Measurements from ENCODE around the gene TRPC6.
"Not testable (repeated sequence)": the region's sequence is repeated elsewhere in the genome, so short reads cannot be mapped to it uniquely, and the experiment has no call there.

The TRPC6 gene

DNA sequence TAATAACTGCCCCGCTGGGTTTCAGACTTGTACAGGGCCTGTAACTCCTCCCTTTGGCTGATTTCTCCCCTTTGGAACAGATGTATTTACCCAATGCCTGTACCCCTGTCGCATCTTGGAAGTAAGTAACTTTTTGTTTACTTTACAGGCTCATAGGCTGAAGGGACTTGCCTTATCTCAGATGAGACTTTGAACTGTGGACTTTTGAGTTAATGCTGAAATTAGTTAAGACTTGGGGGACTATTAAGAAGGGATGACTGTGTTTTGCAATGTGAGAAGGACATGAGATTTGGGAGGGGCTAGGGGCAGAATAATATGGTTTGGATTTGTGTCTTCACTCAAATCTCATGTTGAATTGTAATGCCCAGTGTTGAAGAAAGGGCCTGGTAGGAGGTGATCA, 62.0 kb downstream of the TRPC6 start:
- DNase-seq (ENCODE audit: low read depth), result no peak

DNA sequence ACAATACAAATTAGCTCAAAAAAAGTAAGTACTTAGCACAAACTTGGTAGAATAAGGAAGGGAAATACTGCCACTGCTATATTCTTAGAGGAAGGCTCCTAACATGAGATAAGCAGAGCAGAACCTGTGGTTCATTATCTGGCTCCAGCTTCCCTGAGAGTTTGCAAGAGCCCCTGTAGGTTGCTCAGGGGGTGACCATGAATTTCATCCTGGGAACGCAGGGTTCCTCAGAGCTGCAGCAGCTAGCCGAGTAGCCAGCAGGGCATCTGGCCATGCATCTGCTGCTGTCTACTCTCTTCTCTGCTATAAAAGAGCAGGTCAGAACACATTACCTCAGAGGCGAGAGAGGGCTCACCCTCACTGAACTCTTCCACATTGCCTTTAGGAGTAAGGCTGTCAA, 67.3 kb downstream of the TRPC6 start:
- no peak for DNase-seq (ENCODE audit: low read depth)

DNA sequence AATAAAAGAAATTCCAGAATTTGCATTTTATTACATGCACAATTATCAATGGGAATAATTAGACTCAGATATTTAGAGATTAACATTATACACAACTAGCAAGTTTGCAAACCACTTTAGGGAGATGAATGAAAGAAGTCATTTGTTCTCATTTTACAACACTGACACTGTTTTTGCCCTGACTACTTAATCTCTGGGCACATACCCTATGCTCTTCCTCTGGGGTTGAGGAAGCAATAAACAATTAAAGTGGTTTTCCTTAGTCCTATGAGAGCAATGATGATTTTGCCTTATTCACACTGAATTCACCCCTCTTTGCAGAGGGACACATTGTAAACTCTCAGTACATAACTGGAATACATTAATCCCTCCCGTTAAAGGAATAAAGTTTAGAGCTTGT, 72.7 kb downstream of the TRPC6 start:
- no peak for DNase-seq (ENCODE audit: low read depth)

DNA sequence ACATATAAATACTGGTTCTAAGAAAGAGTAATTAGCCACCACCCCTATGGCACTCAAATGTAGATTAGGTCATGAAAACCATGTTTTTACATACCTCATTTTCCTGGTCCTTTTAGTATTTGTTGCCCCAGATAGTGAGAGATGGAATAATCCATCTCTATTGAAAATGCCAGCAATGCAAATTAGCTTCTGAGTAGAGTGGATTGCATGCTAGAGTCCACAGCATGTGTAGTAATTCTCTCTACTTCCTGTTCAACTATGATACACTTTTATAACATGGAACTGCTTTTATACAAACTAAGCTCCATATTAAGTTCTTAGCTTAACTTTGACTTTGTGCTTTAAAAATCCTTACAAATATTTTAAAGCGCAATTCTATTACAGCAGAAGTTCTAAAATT, 73.2 kb downstream of the TRPC6 start:
- no peak for DNase-seq (ENCODE audit: low read depth)

DNA sequence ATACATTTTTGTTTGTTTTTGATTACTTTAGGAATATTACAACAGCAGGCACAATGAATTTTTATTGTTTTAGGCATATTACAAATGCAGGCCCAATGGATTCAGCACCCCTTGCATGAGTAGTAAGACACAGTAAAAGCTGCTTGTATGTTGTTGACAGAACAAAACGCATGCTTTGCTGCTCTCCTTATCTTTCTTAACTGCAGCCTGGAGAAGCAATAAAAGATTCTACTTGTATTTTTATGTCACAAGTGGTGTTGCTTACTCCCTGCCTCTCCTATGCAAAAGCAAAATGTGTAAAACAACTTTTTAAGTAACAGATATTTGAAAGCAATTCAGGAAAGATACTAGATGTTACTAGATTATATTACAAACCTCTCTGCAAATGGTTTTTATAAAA, 73.9 kb downstream of the TRPC6 start:
- DNase-seq (ENCODE audit: low read depth), result no peak

DNA sequence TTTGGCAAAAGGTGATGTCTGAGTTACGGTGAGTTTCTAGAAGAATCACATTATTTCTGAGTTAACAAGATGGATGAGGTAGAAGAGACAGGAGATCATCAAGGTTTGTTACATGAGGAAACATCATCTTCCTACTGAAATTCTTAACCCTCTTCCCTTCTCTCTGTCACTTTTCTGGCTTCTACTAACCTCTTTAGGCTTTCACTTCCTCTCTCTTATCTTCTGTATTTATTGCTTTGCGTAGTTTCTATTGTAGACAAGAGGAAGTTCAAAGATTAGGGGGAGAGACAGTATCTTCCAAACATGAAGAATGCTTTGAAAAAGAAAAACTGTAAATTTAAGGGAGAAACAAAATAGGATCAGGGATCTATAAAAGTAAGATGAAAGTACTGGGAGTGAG, 75.4 kb downstream of the TRPC6 start:
- no peak for DNase-seq (ENCODE audit: low read depth)

DNA sequence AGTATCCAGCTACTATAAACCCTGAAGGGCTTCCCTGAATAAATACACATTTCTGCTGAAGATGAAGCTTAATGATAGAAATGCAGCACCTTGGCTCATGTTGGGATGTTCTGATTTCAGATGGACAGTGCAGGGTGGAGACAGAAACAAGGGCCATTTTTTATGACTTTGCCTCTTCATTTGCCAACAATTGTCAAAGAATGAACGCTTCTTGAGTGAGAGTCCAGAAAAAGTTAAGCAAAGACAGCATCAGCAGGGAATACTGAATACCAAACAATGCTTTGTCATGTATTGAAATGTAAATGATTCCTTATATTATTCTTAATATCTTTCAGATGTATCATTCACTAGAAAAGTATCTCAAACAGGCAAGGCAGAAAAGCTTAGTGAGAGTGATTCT, 84.9 kb downstream of the TRPC6 start:
- DNase-seq (ENCODE audit: low read depth), result no peak

DNA sequence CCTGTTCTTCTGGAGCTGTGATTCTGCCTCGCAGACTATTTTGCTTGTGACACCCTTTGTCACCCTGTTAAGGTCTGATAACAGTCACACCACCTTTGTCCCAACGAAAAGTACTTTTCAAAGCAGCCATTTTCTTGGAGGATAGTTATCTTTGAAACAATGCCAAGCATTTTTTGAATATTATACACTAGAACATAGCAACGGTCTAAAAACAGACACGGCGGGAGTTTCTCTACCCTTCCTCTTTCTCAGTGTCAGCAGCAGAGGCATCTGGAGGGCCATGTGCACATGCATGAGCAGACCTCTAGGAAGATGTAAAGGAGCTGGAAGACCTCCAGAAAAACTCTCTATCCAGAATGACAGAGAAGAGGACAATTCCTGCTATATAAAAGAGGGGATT, 86.5 kb downstream of the TRPC6 start:
- DNase-seq (ENCODE audit: low read depth), result no peak

DNA sequence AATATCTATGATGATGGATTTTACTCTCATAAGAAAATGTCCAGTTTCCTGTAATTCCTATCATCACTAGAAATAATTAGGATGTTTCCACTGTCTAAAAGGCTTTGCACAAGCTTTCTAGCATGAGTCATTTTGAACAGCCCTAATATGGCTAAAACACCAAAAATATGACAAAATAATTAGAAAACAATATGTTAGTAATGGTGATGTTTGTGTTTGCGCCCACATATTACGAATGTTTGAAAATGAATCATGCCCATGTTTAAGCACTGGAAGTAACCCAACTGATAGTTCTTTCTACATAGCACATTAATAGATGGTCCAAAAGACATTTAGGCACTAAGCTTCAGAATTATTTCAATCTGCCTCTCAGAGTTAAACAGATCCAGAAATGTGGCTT, 96.0 kb downstream of the TRPC6 start:
- DNase-seq (ENCODE audit: low read depth), result no peak

DNA sequence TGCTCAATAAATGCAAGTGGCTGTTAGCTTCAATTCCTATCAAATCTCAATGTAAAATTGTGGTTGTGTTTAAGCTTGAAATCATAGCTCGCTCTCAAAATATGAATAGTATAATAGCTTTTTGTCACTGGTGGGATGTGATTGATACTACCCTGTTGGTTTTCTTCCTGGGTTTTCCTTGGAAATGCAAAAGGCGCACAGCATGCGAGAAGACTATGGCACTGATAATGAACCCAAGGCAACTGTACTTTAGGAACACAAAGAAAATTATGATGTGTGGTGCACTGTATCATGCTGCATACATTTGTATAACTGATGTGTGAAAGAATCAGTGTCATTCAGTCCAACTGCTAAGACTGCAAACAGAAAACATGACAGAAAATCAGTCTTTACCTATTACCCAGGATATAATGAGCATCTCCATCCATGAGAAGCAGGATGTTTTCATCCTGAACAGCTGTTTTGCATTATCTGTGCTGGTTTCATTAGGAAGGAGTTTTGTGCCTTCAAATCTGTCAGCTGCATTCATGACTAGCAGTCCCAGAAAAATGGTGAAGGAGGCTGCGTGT, 101.2 kb downstream of the TRPC6 start:
- DNase-seq (ENCODE audit: low read depth), result no peak

DNA sequence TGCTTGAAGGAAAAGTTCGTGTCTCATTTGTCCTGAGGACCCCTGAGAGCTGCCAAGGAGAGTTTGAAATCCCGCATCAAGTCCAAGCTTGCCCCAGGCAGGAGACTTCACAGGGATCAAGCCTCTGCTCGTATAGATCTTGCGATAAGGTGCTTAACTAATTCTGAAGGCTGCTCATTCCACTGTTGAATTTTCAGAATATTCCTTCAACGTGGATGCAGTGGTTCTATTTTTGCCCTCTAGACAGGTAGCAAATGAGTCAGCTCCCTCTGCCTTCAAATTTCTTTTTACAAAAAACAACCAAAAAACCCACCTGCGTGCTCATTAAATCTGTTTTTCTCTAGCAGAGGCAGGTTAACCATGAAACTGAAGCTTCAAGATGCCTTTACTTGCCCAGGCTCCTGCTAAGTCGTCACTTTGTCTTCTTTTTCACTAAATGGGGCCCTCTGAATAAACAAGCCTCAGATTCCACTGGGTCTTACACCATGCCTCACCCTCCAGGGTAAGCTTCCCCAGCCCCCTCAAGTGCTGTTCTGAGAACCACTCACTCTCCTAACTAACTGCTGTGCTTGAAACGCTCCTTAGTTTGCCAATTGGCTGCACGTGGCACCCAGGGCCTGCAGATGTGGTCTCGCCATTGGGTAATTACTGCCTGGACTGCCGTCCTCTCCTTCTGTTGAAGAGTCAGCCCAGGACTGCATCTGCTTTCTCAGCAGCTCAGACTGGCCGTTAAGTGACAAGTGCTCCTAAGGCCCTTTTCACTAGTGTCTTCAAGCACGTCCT, 105.0 kb downstream of the TRPC6 start:
- no peak for DNase-seq (ENCODE audit: low read depth)

DNA sequence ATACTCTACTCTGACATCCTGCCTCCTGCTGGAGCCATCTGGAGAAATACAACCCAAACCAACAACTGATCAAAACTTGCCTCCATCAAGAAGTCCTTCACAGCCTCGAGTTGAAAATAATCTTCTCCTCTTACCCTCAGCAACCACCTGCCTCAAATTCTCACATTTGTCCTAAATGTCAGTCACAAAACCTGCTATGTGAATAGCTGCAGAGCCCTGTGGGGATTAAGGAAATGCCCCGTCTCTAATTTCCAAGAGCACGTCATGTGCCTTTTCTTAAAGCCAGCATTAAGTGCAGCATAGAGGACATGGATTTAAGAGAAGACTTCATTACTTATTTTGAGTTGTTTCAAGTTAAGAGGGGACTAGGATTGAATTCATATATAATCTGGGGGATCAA, 105.9 kb downstream of the TRPC6 start:
- DNase-seq (ENCODE audit: low read depth), result no peak

DNA sequence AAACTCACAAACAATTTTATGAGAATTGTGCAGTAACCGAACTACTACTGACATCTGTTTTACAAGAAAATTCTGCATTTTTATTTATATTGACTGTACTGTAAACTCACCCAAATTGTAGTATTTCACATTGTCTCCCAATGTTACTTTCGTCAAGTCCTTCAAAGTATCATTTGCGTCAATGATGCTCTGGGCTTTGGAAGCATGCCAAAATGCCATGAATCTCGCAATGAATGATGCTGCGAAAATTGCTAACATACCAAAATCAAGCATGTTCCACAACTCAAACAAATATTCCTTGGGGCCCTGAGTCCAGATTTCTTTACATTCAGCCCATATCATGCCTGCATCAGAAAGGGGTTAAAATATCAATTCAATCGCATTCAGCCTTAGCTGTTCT, 107.6 kb downstream of the TRPC6 start:
- no peak for DNase-seq (ENCODE audit: low read depth)

DNA sequence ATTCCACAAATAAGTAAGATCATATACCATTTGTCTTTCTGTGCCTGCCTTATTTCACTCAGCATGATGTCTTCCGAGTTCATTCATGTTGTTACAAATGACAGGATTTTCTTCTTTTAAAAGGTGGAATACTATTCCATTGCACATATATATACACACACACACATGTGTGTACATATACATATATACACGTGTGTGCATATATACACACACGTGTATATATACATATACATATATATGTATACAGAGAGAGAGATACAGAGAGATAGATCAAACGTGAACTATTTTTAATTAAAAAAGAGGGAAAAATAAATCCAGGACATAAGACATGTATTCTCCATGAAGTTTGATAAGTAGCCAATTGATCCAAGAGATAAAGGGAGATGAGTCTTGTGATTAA, 108.1 kb downstream of the TRPC6 start:
- no peak for DNase-seq (ENCODE audit: low read depth)

DNA sequence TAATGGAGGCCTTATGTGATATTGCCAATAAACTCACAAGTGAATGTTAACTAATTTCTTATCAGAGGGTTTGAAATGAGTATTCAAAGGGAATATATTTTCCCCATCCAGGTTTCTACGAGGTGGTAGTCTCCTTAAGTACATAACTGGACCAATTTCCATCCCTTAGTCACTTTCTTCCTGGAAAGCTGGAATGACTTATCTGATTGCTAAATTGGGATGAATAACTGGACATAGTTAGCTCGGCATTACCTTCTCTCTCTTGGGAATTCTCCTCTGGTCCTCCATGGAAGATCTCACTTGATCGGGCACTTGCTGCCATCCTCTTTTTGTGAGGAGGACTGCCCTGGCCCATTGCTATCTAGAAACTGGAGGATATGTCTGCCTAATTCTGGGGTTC, 109.1 kb downstream of the TRPC6 start:
- no peak for DNase-seq (ENCODE audit: low read depth)

DNA sequence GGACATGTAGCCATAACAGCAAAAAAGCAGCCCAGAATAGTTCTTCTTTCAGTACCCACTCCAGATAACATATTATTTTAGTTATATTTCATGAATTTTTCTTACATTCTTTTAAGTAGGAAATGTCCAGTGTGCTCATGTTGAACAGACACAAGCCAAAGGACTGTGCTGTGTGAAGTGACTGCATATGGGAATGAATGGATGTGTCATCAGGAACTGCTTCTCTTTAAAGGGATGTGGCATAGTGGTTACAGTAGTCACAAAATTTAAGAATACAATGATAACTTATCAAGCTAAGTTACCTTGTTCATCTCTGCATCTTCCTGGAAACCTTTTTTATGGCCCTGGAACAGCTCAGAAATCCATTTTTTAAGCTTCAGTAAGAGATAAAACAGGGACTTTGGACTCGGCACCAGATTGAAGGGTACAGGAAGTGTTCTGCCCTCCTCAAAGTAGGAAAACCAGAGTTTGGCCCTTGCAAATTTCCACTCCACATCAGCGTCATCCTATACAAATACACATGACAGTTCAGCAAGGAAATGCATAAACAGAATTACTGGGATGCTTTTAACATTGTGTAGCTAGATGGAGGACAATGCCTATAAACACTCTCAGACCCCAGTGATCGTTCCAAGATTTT, 112.8 kb downstream of the TRPC6 start:
- DNase-seq (ENCODE audit: low read depth), result no peak

DNA sequence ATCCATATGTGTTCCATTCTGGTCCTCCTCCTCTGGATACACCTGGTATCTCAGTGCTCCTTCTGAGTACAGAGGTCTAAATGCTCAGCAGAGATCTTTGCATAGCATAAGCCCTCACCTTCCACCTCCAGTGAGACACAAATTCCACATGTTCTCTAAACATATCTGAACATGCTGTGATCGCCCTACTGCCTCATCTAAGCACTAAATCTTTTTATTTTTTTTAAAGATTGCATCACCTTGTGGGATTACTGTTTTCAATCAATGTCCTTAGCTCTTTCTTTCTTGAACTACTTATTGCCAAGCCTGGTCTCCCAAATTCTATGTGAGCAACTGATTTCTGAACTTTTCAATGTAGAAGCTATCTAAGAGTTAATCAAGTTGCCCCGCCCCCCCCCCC, 113.4 kb downstream of the TRPC6 start:
- DNase-seq (ENCODE audit: low read depth), result no peak

DNA sequence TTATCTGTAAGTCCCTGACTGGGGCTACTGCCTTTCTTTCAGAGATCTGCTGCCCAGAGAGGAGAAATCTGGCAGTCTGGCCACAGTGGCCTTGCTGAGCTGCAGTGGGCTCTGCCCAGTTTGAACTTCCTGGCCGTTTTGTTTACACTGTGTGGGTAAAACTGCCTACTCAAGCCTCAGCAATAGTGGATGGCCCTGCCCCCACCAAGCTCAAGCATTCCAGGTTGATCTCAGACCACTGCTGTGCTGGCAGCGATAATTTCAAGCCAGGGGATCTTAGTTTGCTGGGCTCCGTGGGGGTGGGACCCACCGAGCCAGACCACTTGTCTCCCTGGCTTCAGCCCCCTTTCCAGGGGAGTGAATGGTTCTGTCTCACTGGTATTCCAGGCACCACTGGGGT, 117.5 kb downstream of the TRPC6 start:
- no peak for DNase-seq (ENCODE audit: low read depth)

DNA sequence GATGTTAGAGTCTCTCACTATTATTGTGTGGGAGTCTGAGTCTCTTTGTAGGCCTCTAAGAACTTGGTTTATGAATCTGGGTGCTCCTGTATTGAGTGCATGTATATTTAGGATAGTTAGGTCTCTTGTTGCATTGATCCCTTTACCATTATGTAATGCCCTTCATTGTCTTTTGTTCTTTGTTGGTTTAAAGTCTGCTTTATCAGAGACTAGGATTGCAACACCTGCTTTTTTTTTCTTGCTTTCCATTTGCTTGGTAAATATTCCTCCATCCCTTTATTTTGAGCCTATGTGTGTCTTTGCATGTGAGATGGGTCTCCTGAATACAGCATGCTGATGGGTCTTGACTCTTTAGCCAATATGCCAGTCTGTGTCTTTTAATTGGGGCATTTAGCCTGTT, 119.4 kb downstream of the TRPC6 start:
- not testable (repeated sequence) for DNase-seq (ENCODE audit: low read depth)

DNA sequence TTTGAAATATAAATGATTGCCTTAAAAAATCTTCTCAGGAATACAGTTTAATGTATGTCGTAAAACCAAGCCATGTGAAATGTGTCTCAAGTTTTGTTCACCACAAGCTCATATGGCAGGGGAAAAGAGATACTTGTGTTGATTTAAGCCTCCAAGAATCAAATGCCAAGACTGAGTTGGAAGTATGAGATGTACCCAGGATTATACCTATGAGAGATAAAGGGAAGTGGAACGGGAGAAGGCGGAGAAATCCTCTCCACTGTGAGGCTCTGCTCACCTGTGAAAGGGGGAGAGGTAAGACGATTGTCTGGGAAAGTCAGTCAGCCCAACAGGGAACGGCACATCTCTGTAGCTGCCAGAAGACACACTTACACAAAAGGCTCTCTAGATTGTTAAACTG, 124.8 kb downstream of the TRPC6 start:
- DNase-seq (ENCODE audit: low read depth), result no peak

DNA sequence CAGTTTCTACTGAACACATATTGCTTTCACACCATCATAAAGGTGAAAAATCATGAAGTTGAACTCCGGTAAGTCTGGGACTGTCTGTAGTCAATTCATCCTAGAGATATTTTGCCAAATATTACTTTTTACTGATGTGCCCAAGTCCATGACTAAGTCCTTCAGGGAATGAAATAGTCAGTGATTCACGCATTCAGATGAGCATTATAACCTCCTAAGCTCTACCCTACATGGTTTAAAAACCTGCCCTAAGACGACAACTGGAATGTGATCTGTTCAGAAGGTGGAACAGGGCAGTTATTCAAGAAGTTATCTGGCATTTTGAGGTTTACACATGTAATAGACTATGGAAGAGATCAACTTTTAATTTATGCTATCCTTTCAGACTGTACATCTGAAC, 125.6 kb downstream of the TRPC6 start:
- no peak for DNase-seq (ENCODE audit: low read depth)

DNA sequence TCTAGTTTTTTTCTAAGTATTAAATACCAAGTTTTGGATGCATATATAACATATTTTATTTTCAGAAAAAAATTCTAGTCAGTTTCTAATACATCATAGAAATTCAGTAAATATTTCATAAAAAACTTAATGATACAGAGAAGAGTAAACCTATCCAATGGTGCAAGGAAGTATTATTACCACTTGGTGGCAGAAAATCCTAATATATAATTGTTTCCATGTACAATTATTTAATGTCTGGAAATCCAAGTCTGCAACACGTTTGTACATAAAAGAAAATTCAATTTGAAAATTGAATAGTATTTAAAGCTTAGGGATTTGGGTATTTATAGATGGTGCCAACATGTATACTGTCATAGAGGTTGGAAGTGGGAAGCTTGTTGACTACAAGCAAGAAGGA, 127.0 kb downstream of the TRPC6 start:
- DNase-seq (ENCODE audit: low read depth), result no peak

DNA sequence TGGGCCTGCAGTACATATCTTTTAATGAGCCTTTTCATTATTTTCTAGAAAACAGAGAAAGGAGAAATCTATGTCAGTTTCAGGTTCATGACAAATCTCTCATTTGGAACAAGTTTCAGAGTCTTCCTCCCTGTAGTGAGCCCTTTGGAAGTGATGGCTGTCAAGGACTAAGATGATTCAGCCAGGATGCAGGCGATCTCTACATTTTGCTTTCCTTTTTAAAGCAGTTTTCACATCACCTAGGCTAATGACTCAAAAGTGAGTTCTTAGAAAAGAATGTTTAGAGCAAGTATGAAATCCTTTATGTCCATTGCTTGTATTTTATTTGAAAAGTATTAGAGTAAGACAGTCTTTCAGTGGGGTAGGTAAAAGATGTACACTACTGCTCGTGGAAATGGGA, 130.1 kb downstream of the TRPC6 start:
- no peak for DNase-seq (ENCODE audit: low read depth)
